NT2/D1 (cell line): Measurements from ENCODE around the gene MLF2.

Source experiments
- DNase-seq: peaks from one replicate; pipeline ENCODE4 v3.0.0-alpha.2; 2011; ENCODE audit warnings: low read depth, low spot score
- H3K27me3 ChIP-seq: 2 replicates; pipeline ENCODE4 v1.6.0; 2011; ENCODE audit warnings: mild to moderate bottlenecking; ENCODE audit not compliant: insufficient read length, insufficient read depth
- H3K36me3 ChIP-seq: 2 replicates; pipeline ENCODE4 v1.6.1; 2011; ENCODE audit warnings: mild to moderate bottlenecking, low read length, mixed read lengths; ENCODE audit not compliant: insufficient read depth, insufficient read length
- H3K4me1 ChIP-seq: 2 replicates; pipeline ENCODE4 v1.5.1; 2011; ENCODE audit not compliant: insufficient read depth, insufficient read length
- H3K4me3 ChIP-seq: 2 replicates; pipeline ENCODE4 v1.5.1; 2011; ENCODE audit warnings: low read depth; ENCODE audit not compliant: insufficient read length
- H3K9ac ChIP-seq: 2 replicates; pipeline ENCODE4 v1.6.0; 2011; ENCODE audit warnings: low read depth; ENCODE audit not compliant: insufficient read length
- H3K9me3 ChIP-seq: 2 replicates; pipeline ENCODE4 v1.5.1; 2011; ENCODE audit warnings: mild to moderate bottlenecking, low read length; ENCODE audit not compliant: insufficient read depth
- SUZ12 ChIP-seq: IDR thresholded peaks from 2 replicates; pipeline ENCODE4 v1.6.1; 2011; ENCODE audit not compliant: insufficient read length, insufficient read depth; ENCODE audit errors: extremely low read depth
- YY1 ChIP-seq: IDR thresholded peaks from 2 replicates; pipeline ENCODE4 v1.6.1; 2011; ENCODE audit not compliant: insufficient read length, insufficient read depth
- ZNF274 ChIP-seq: IDR thresholded peaks from 2 replicates; pipeline ENCODE4 v1.6.1; 2011; ENCODE audit warnings: mild to moderate bottlenecking, low read depth, low read length

The MLF2 gene

GRCh38 chr12:6790496-6791150 is 37.7 kb upstream of the MLF2 start:
- Histone ChIP-seq H3K36me3 (no peaks in the 10 kb centered on the region), H3K4me1 (peaks cover 27% of the 10 kb centered on the region), H3K9me3 (no peaks in the 10 kb centered on the region), H3K9ac (no peak overlapping the region), H3K27me3 (no peaks in the 10 kb centered on the region), H3K4me3 (no peak overlapping the region)
- DNase-seq = no peak
- TF ChIP-seq YY1 (no peak), ZNF274 (no peak), SUZ12 (no peak)

GRCh38 chr12:6788972-6789924 is 36.3 kb upstream of the MLF2 start, which contains the start of gene CD4:
Gene CD4, plus strand, starts transcription at chr12:6789528. Its CDS starts 10,611 bp downstream, at chr12:6800139.
- no peaks in the 10 kb centered on the region for H3K9me3 ChIP-seq
- H3K9ac ChIP-seq = peak within 1 kb of the TSS; percentile 8
- H3K4me3 ChIP-seq = no peak within 1 kb of the TSS
- H3K36me3 ChIP-seq = no peaks in the 10 kb centered on the region
- no peak for DNase-seq
- H3K4me1 ChIP-seq = peaks cover 33% of the 10 kb centered on the region
- H3K27me3 ChIP-seq = no peaks in the 10 kb centered on the region
- no peak for TF ChIP-seq YY1
- no peak for TF ChIP-seq ZNF274
- no peak for TF ChIP-seq SUZ12

GRCh38 chr12:6787309-6787708 is 34.4 kb upstream of the MLF2 start:
- DNase-seq = no peak
- Histone ChIP-seq H3K36me3 (no peaks in the 10 kb centered on the region), H3K27me3 (no peaks in the 10 kb centered on the region), H3K4me3 (no peak overlapping the region), H3K9ac (no peak overlapping the region), H3K4me1 (peaks cover 28% of the 10 kb centered on the region), H3K9me3 (no peaks in the 10 kb centered on the region)
- TF ChIP-seq YY1 (no peak), ZNF274 (no peak), SUZ12 (no peak)

- DNase-seq = peak; percentile 80
- Histone ChIP-seq H3K4me3 (no peak overlapping the region), H3K9ac (peak overlapping the region; percentile 58), H3K9me3 (no peaks in the 10 kb centered on the region), H3K4me1 (peaks cover 25% of the 10 kb centered on the region), H3K36me3 (no peaks in the 10 kb centered on the region), H3K27me3 (no peaks in the 10 kb centered on the region)
- no peak for TF ChIP-seq ZNF274
- no peak for TF ChIP-seq YY1
- no peak for TF ChIP-seq SUZ12
Measured at GRCh38 chr12:6786416-6787094, 33.6 kb upstream of the MLF2 start.

GRCh38 chr12:6784761-6785160 is 31.8 kb upstream of the MLF2 start:
- Histone ChIP-seq H3K27me3 (no peaks in the 10 kb centered on the region), H3K4me3 (no peak overlapping the region), H3K4me1 (peaks cover 31% of the 10 kb centered on the region), H3K9me3 (no peaks in the 10 kb centered on the region), H3K9ac (peak overlapping the region; percentile 0), H3K36me3 (no peaks in the 10 kb centered on the region)
- TF ChIP-seq SUZ12 (no peak), ZNF274 (no peak), YY1 (no peak)
- no peak for DNase-seq

- Histone ChIP-seq H3K9ac (peak overlapping the region; percentile 0), H3K4me1 (peaks cover 30% of the 10 kb centered on the region), H3K27me3 (no peaks in the 10 kb centered on the region), H3K36me3 (no peaks in the 10 kb centered on the region), H3K4me3 (no peak overlapping the region), H3K9me3 (no peaks in the 10 kb centered on the region)
- no peak for DNase-seq
- TF ChIP-seq SUZ12 (no peak), YY1 (no peak), ZNF274 (no peak)
Measured at GRCh38 chr12:6784296-6784695, 31.4 kb upstream of the MLF2 start.
